ENCODE data around the gene ALS2. TPM values are rescaled to one million over a fixed set of nuclear protein-coding genes. Genes with fewer than 3 reads are reported as not detected.
"Not testable (repeated sequence)": the region's sequence is repeated elsewhere in the genome, so short reads cannot be mapped to it uniquely, and the experiment has no call there.

Gene ALS2
- polyA plus RNA-seq, 5 donors: 17.6 to 30.0 (median 26.5) TPM

- peak; percentile 9 to 18 for DNase-seq
Measured at GRCh38 chr2:201795607-201796477, 15.1 kb upstream of the ALS2 start.

DNA sequence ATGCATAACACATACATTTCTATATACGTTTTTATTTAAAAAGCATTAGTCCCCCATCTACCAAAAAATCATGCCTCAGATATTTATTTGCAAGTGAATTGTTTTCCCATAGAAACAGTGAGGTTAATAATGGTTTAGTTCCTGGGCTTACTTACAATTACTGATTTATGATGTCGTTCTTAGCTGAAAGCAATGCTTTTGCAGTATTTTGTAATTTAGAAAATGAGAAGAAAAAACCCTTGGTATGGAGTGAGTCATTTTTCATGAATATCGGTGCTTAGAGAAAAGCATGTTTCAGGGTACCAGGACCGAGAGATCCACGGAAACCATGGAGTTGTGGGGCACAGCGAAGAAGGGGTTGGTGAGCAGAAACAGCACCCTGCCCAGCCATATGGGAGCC lies 13.6 kb upstream of the ALS2 start:
- DNase-seq: no peak

GRCh38 chr2:201793631-201794030 lies 12.9 kb upstream of the ALS2 start:
- DNase-seq: no peak

DNA sequence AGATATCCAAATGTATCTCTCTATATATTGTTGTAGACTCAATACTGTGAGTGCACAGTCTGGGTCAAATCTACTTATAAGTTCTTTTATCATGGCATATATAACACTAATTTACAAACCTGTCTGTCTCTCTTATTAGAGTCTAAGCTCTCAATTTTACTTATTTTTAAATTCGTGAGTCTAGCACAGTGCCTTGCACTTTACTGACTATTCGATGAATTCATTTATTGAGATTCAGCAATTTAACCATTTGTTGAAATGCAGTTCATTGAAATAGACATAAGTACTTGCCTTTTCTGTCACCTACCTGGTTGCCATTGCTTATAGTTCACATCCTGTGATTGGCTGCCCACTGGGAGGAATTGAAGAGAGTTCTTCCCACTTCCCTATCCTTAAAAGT lies 10.3 kb upstream of the ALS2 start:
- DNase-seq: no peak

GRCh38 chr2:201790291-201790690 lies 9.6 kb upstream of the ALS2 start:
- DNase-seq: no peak

GRCh38 chr2:201789395-201789794 lies 8.7 kb upstream of the ALS2 start:
- no peak for DNase-seq

- DNase-seq: no peak
Measured at GRCh38 chr2:201788371-201788770, 7.6 kb upstream of the ALS2 start.

- no peak for DNase-seq
Measured at GRCh38 chr2:201786471-201786870, 5.7 kb upstream of the ALS2 start.

- DNase-seq: no peak
Measured at GRCh38 chr2:201785135-201785534, 4.4 kb upstream of the ALS2 start.

DNA sequence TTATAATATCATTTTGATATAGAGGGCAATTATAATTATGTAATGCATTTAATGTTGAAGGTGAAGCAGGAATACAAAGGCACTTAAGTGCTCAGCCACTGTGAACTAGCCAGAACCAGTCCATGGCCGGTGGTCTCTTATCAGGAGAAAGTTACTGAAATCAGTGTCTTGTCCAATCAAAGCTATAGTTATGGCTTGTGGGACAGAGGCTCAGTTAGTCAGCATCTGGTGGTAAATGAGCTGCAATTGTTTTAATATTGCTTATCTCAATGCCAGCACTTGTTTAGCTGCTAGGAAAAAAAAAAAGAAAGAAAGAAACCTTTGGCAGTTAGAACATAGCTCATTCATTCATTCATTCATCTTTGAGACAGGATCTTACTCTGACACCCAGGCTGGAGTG lies 3.8 kb upstream of the ALS2 start:
- no peak for DNase-seq

- DNase-seq: peak; percentile 31 to 39
Measured at GRCh38 chr2:201781557-201782051, 871 bp upstream of the ALS2 start.

DNA sequence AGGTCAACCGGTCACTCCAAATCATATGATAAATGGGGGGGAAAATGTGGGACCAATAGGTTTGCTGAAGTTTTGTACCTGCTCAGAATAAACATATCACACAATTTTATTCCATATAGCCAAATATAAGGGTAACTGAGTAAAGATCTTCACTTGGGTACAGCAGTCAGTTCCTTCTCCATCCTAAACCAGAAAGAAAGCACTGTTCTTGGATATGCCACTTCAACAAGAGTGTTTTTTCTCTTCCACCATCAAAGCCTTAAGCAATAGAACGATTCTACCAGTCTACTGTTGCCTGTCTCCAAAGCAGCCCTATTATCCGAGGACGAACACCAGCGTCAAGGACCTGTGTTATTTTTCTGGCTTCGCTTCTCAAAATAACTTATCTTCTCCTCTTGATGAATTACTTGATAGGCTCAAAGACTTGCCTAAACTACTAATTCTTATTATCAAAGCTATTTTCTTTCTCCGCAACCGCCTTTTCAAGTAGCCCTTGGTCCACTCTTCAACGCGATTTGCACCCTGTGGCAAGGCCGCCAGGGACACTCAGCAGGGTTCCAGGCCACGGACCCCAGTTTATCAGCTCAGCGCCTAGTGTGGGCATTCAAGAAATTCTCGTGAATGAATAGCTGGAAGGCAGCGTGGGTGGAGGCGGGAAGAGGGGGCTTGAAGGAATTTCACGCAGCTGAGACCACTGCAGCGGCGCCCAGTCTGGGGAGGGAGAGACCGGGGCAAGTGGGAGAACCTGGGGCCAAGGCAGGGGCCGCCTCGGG lies 646 bp downstream of the ALS2 start:
- DNase-seq: peak; percentile 1 to 2

DNA sequence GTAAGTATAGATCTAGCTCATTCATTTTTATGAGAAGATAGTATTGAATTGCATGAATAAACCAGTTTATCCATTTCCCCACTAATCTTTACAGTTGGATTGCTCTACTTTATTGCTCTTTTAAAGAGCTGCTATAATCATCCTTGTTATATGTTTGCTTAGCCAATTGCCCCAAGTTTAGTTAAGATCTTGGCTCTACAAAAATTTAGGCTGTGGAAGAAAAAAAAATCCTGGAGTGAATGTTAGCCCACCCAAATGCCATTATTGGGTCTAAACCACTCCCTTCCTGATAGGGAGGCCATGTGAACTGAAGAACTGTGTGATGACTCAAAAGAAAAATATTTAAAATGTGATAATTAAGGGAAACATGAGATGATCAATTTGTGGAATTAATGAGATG lies 2.9 kb downstream of the ALS2 start:
- DNase-seq: no peak

DNA sequence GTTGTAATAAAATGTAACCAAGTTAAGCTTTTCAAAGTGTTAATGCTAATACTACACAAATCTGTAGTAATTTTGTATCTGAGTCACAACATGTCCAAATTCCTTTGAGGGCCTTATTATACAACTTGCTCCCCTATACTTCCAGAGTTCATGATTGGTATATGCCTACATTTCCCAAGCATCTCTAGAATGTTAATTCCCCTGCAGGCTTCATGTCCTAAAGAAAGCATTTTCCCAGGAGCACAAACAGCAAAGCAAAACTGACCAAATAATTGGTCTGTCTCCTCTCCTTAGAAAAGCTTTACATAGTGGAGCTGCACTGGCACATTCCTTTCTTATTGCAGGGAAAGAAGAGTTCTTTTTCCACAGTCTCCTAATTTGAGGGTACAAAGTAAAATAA lies 3.7 kb downstream of the ALS2 start:
- no peak for DNase-seq

- DNase-seq: no peak
Measured at GRCh38 chr2:201775326-201775725, 5.4 kb downstream of the ALS2 start.

- DNase-seq: no peak
Measured at GRCh38 chr2:201774546-201774945, 6.2 kb downstream of the ALS2 start.

DNA sequence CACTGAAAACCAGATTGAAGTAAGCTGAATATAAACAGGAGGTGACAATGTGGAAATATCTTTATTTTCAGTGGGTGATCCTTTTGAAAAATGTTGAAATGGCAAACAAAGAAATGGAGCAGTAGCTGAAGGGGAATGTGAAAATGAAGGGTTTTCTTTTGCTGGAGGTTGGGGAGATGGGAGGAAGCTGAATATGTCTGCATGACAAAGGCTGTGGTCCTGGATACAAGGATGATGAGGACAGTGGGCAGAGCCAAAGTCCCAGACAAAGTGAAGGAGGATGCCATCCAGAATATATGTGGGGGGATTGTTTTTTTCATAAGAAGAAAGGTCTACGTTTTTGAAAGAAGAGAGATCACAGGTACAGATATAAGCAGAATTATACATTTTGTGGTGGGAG lies 6.7 kb downstream of the ALS2 start:
- no peak for DNase-seq

GRCh38 chr2:201769666-201770373 lies 10.9 kb downstream of the ALS2 start:
- no peak for DNase-seq

GRCh38 chr2:201768918-201769317 lies 11.8 kb downstream of the ALS2 start:
- DNase-seq: no peak

- no peak for DNase-seq
Measured at GRCh38 chr2:201765799-201766198, 14.9 kb downstream of the ALS2 start.

- DNase-seq: not testable (repeated sequence)
Measured at GRCh38 chr2:201764469-201764868, 16.3 kb downstream of the ALS2 start.

GRCh38 chr2:201761101-201761500 lies 19.6 kb downstream of the ALS2 start:
- DNase-seq: no peak

All from right lung (tissue), 5 donors.